OCI-LY7 (cell line): ENCODE measurements around the gene SPAG9. TPM values are rescaled to one million over a fixed set of nuclear protein-coding genes. Genes with fewer than 3 reads are reported as not detected.
A peak's percentile ranks its signal among the peaks of the same experiment; 100 is the strongest.

Source experiments
- BruUV-seq: library from RNA; stranded (reverse); fragments of 400-500 nt; replicated peaks from 2 replicates; lab custom pipeline; 2021; lab: Mats Ljungman, UMichigan
- CTCF ChIA-PET: fragments of 300-600 bp; sonication (Branson Sonifier 250); formaldehyde crosslinking; loops from one replicate; lab custom pipeline; 2022; ENCODE audit warnings: antibody characterized with exemption; ENCODE audit not compliant: unreplicated experiment; lab: Charles Lee
- POLR2A ChIA-PET: fragments of 300-600 bp; sonication (Branson Sonifier 250); formaldehyde crosslinking; loops from one replicate; lab custom pipeline; 2022; ENCODE audit warnings: antibody characterized with exemption; lab: Charles Lee
- DNase-seq: peaks from one replicate; pipeline ENCODE4 v3.0.0-alpha.2; 2015; ENCODE audit warnings: low spot score
- H2AFZ ChIP-seq: fragments of 200-600 bp; sonication (generic), shearing (Covaris generic); 2 replicates; pipeline ENCODE4 v1.6.1; 2014; ENCODE audit warnings: mild to moderate bottlenecking, antibody characterized with exemption, low read length, moderate library complexity
- H3K27ac ChIP-seq: fragments of 200-600 bp; sonication (generic); 2 replicates; pipeline ENCODE4 v1.5.1; 2014; ENCODE audit warnings: mixed run types, low read depth, mild to moderate bottlenecking, moderate library complexity, low read length, inconsistent platforms; ENCODE audit not compliant: poor library complexity, severe bottlenecking
- H3K36me3 ChIP-seq: fragments of 200-600 bp; sonication (generic); 2 replicates; pipeline ENCODE4 v1.6.1; 2014; ENCODE audit warnings: mild to moderate bottlenecking, antibody characterized with exemption, low read length, moderate library complexity, mixed read lengths; ENCODE audit not compliant: insufficient read depth
- H3K4me1 ChIP-seq: fragments of 200-600 bp; sonication (generic); 2 replicates; pipeline ENCODE4 v1.5.1; 2014; ENCODE audit warnings: mild to moderate bottlenecking, low read length; ENCODE audit not compliant: insufficient read depth, poor library complexity, severe bottlenecking
- H3K4me2 ChIP-seq: fragments of 200-600 bp; sonication (generic); 2 replicates; pipeline ENCODE4 v1.6.1; 2014; ENCODE audit warnings: mild to moderate bottlenecking, low read length
- H3K4me3 ChIP-seq: fragments of 200-600 bp; sonication (generic); 2 replicates; pipeline ENCODE4 v1.5.1; 2014; ENCODE audit warnings: mild to moderate bottlenecking, low read depth, low read length; ENCODE audit not compliant: poor library complexity, severe bottlenecking
- H3K79me2 ChIP-seq: fragments of 200-600 bp; sonication (generic); 2 replicates; pipeline ENCODE4 v1.6.1; 2016; ENCODE audit warnings: low read depth, mild to moderate bottlenecking, low read length, moderate library complexity, mixed read lengths; ENCODE audit not compliant: insufficient read depth
- H3K9me2 ChIP-seq: fragments of 200-600 bp; sonication (generic); 2 replicates; pipeline ENCODE4 v1.6.1; 2016; ENCODE audit warnings: mild to moderate bottlenecking, low read length, mixed read lengths; ENCODE audit not compliant: insufficient read depth
- H3K9me3 ChIP-seq: fragments of 200-600 bp; sonication (generic); 2 replicates; pipeline ENCODE4 v1.6.1; 2014; ENCODE audit warnings: mild to moderate bottlenecking, mixed run types, low read length, mixed read lengths
- H4K20me1 ChIP-seq: fragments of 200-600 bp; sonication (generic); 2 replicates; pipeline ENCODE4 v1.6.1; 2014; ENCODE audit warnings: mild to moderate bottlenecking, antibody characterized with exemption, low read length, moderate library complexity, mixed read lengths; ENCODE audit not compliant: insufficient read depth
- CTCF ChIP-seq: fragments of 200-600 bp; sonication (generic); conservative IDR thresholded peaks from 2 replicates; pipeline ENCODE4 v1.5.1; 2014; ENCODE audit warnings: mild to moderate bottlenecking, antibody characterized with exemption, low read length, moderate library complexity, mixed read lengths
- EZH2phosphoT487 ChIP-seq: fragments of 200-600 bp; sonication (generic); IDR thresholded peaks from 2 replicates; pipeline ENCODE4 v1.6.1; 2018; ENCODE audit warnings: low read depth, borderline replicate concordance, mild to moderate bottlenecking, mixed run types, antibody characterized with exemption, low read length, moderate library complexity, mixed read lengths
- intact Hi-C: fragments of 100-400 bp; cut with micrococcal nuclease; formaldehyde crosslinking; loops from one replicate; pipeline ENCODE4 v1.10.0; 2022; ENCODE audit not compliant: unreplicated experiment
- total RNA-seq, 2 experiments: library from RNA; depleted of rRNA in 1 of 2; stranded (reverse); fragments of >200 nt in 1 of 2; shearing (Covaris generic) in 1 of 2; gene quantifications; 2 replicates each; pipeline ENCODE4 v1.2.3, GENCODE V29; 2014 to 2022

SPAG9 gene
- total RNA-seq, 2 experiments from 2014 or later: 75.5 to 78.9 TPM

- POLR2A ChIA-PET: interaction anchor here (0.6 to 1.8 kb wide), 2 partner anchors 11 to 33 kb away, joined by 3 read pairs; no protein-coding TSS in a partner anchor
- H4K20me1 ChIP-seq: no peaks in the 10 kb centered on the region; the same call in 1 of the 2 replicates
- intact Hi-C loops: no loop called here
- H2AFZ ChIP-seq: no peak overlapping the region
- no peaks in the 10 kb centered on the region for H3K9me2 ChIP-seq
- no peak overlapping the region for H3K4me3 ChIP-seq
- no peaks in the 10 kb centered on the region for H3K9me3 ChIP-seq
- no TSS peak for BruUV-seq
- CTCF ChIA-PET: no interaction called here
- peaks cover 3% of the 10 kb centered on the region; the same call in 1 of the 2 replicates for H3K79me2 ChIP-seq
- DNase-seq: no peak
- peaks cover 38% of the 10 kb centered on the region for H3K4me1 ChIP-seq
- TF ChIP-seq EZH2phosphoT487 (no peak), CTCF (no peak)
- H3K4me2 ChIP-seq: no peak overlapping the region
- H3K36me3 ChIP-seq: peaks cover 36% of the 10 kb centered on the region
- H3K27ac ChIP-seq: no peak overlapping the region
Observed at GRCh38 chr17:51032850-51033249, 87.8 kb downstream of the SPAG9 start.

- Histone ChIP-seq H3K79me2 (peaks cover 3% of the 10 kb centered on the region; the same call in 1 of the 2 replicates), H3K36me3 (peaks cover 23% of the 10 kb centered on the region), H3K27ac (peak overlapping the region; percentile 3), H3K4me3 (no peak overlapping the region), H3K4me1 (peaks cover 22% of the 10 kb centered on the region), H4K20me1 (no peaks in the 10 kb centered on the region; the same call in 1 of the 2 replicates), H3K9me2 (no peaks in the 10 kb centered on the region), H3K4me2 (peak overlapping the region; percentile 56), H3K9me3 (no peaks in the 10 kb centered on the region), H2AFZ (no peak overlapping the region)
- ChIA-PET CTCF (no interaction called here), POLR2A (interaction anchor here (0.5 to 1.4 kb wide), 4 partner anchors 11 to 253 kb away, joined by 3 to 6 read pairs (median 3); no protein-coding TSS in a partner anchor)
- BruUV-seq: no TSS peak
- peak; percentile 33 for DNase-seq
- no peak for TF ChIP-seq CTCF
- no peak for TF ChIP-seq EZH2phosphoT487
- intact Hi-C loops: no loop called here
Observed at GRCh38 chr17:51029568-51030463, 90.9 kb downstream of the SPAG9 start.
